IgD-negative memory B cell (primary cell): ENCODE measurements around the gene AACS. TPM values are rescaled to one million over a fixed set of nuclear protein-coding genes. Genes with fewer than 3 reads are reported as not detected.
"Not testable (repeated sequence)": the region's sequence is repeated elsewhere in the genome, so short reads cannot be mapped to it uniquely, and the experiment has no call there.

Source experiments
- H3K27ac Mint-ChIP-seq, 3 donors: one replicate each; pipeline ENCODE4 v1.8.0; 2020 to 2022; ENCODE audit warnings: mild to moderate bottlenecking in 3 of 3, mixed read lengths in 3 of 3, moderate library complexity in 1 of 3
- H3K27me3 Mint-ChIP-seq: one replicate; pipeline ENCODE4 v1.8.0; 2021; ENCODE audit warnings: mixed read lengths
- H3K36me3 Mint-ChIP-seq: one replicate; pipeline ENCODE4 v1.8.0; 2020; ENCODE audit warnings: mild to moderate bottlenecking, mixed read lengths
- H3K4me1 Mint-ChIP-seq, 3 donors: one replicate each; pipeline ENCODE4 v1.8.0; 2020 to 2022; ENCODE audit warnings: mixed read lengths in 3 of 3, mild to moderate bottlenecking in 1 of 3
- H3K4me3 Mint-ChIP-seq, 4 donors: one replicate each; pipeline ENCODE4 v1.8.0; 2020 to 2022; ENCODE audit warnings: mild to moderate bottlenecking in 4 of 4, mixed read lengths in 4 of 4, moderate library complexity in 3 of 4
- H3K9me3 Mint-ChIP-seq, 3 donors: one replicate each; pipeline ENCODE4 v1.8.0; 2020 to 2021; ENCODE audit warnings: mixed read lengths in 3 of 3, mild to moderate bottlenecking in 1 of 3
- polyA plus RNA-seq: library from polyadenylated mRNA; unstranded; fragments of 300-500 nt; fragmentation: Illumina TruSeq; gene quantifications from one replicate; pipeline ENCODE4 v1.2.3, GENCODE V29; 2021

The AACS gene
- polyA plus RNA-seq, 1 donor from 2014 or later: 4.2 TPM

DNA sequence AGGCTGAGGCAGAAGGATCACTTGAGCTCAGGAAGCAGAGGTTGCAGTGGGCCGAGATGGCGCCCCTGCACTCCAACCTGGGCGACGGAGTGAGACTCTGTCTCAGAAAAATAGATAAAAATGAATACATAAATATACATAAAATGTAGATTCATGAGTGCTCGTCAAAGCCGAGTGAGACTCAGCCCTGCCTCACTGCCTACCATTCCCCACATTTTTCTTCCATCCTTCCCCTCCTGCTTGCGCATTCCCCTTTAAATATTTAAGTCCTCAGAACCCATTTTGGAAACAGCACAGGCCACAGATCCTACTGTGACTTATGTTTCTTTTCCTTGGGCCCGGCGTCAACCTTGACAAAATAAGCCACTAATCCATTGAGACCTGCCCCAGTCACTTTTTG, 31.9 kb upstream of the AACS start:
- Mint-ChIP-seq H3K9me3 (no peaks in the 10 kb centered on the region), H3K36me3 (peaks cover 1% of the 10 kb centered on the region), H3K27ac (peak overlapping the region in 1 of 3 donors; percentile 20), H3K27me3 (no peaks in the 10 kb centered on the region), H3K4me3 (no peak overlapping the region), H3K4me1 (peaks cover 0 to 2% (median 0%) of the 10 kb centered on the region in 3 donors)

DNA sequence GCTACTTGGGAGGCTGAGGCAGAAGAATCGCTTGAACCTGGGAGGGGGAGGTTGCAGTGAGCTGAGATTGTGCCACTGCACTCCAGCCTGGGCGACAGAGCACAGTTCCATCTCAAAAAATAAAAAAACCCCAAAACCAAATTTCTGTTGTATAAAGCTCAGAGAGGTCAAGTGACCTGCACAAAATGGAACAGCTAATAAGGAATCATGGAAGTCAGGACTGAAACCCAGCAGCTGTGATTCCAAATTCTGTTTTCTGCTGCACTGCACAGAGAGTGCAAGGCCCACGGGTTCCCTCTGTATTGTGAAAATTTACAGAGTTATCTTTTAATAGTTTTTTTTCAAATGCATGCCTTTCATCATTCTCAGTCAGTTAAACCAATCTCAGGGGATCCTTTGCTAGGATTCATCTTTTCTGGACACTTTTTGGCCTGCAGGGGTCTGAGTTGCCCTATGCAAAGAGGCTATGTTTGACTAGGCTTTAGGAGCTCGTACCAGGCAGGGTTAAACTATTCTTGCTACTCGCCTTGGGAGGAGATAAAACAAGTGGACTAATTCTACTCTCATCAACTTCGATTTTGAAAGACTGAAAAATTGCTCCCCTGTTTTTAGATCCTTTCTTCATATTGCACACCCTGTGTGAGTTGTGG, 26.1 kb upstream of the AACS start:
- Mint-ChIP-seq H3K4me1 (no peaks in the 10 kb centered on the region), H3K27ac (no peak overlapping the region), H3K4me3 (no peak overlapping the region), H3K27me3 (no peaks in the 10 kb centered on the region), H3K36me3 (no peaks in the 10 kb centered on the region), H3K9me3 (no peaks in the 10 kb centered on the region)

DNA sequence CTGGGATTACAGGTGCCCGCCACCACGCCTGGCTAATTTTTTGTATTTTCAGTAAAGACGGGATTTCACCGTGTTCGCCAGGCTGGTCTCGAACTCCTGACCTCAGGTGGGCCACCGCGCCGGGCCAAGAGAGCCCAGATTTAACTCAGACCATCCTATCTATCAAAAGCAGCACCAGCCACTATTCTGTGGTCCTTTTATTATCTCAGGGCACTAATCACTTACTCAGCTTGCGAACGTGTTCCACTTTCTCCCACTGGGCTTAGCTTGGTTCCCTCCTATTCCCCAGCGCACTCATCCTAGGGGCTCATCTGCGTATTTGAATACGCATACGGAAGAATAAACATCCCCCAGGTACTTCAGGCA, 16.2 kb upstream of the AACS start:
- Mint-ChIP-seq H3K4me3 (peak overlapping the region; percentile 88 to 97 (median 93)), H3K36me3 (peaks cover 2% of the 10 kb centered on the region), H3K9me3 (peaks cover 0 to 1% (median 0%) of the 10 kb centered on the region in 3 donors), H3K27me3 (no peaks in the 10 kb centered on the region), H3K27ac (peak overlapping the region; percentile 68 to 95 (median 93)), H3K4me1 (peaks cover 3 to 7% (median 4%) of the 10 kb centered on the region in 3 donors)

DNA sequence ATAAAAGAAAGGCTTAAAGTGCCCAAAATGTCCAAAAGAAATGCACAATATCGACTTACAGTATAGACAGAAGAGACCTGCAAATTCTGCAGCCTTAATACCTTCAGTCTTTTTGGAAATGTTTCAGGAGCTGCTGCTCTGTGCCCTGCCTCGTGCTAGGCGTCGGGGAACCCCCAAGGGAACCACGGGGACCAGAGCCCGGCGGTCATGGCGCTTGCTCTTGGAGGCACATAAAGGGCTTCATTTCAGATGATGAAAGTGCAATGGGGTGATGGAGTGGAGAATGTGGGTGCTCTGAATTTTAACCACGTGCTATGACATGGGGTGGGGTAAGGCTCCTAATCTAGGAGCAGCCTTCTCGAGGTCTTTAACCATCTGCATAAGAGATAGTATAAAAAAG, 14.8 kb upstream of the AACS start:
- Mint-ChIP-seq H3K4me1 (peaks cover 3 to 7% (median 4%) of the 10 kb centered on the region in 3 donors), H3K27me3 (no peaks in the 10 kb centered on the region), H3K36me3 (peaks cover 3% of the 10 kb centered on the region), H3K4me3 (peak overlapping the region; percentile 51 to 89 (median 74)), H3K27ac (peak overlapping the region in 1 of 3 donors; percentile 68), H3K9me3 (peaks cover 0 to 1% (median 0%) of the 10 kb centered on the region in 3 donors)

DNA sequence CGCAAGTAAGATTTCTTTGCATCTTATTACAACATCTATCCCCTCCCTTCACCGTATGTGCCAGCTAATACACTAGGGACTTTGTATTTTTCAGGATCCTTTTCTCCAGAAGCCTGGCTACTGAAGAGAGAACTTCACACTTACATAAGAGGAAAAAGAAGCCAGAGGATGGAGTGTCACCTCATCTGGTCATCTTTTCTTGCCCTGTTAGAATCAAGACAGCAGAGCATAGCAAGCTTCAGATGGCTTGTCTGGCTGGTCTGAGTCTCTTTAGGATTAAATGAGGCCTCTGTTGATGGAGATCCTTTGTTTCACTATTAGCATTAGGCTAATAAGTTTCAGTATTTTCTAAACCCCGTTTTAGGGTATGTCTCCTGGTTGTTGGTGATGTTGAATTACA, 14.4 kb upstream of the AACS start:
- H3K9me3 Mint-ChIP-seq: peaks cover 0 to 1% (median 0%) of the 10 kb centered on the region in 3 donors
- peak overlapping the region in 1 of 3 donors; percentile 68 for H3K27ac Mint-ChIP-seq
- no peaks in the 10 kb centered on the region for H3K27me3 Mint-ChIP-seq
- H3K4me1 Mint-ChIP-seq: peaks cover 3 to 7% (median 4%) of the 10 kb centered on the region in 3 donors
- H3K36me3 Mint-ChIP-seq: peaks cover 3% of the 10 kb centered on the region
- H3K4me3 Mint-ChIP-seq: peak overlapping the region; percentile 51 to 89 (median 74)

DNA sequence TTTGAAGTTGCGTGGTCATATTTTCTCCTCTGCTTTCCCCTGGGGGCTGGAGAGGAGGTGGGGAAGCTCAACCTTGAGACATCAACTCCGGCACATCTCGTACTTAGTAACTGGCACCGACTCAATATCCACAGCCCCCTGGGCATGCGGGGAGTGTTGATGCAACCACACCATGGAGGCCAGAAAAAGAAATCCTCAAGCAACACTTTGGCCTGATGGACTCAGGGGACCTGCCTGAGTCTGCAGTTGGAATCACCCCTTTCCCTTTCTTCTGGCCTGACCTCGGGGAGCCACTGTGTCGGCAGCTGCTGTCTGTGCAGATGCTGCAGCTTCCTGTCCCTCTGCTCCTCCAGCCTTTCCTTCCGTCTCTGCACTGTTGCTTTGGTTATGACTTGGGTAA, 11.4 kb upstream of the AACS start:
- Mint-ChIP-seq H3K27me3 (peaks cover 7% of the 10 kb centered on the region), H3K4me1 (peaks cover 3 to 4% (median 4%) of the 10 kb centered on the region in 3 donors), H3K36me3 (peaks cover 3% of the 10 kb centered on the region), H3K9me3 (peaks cover 0 to 1% (median 0%) of the 10 kb centered on the region in 3 donors), H3K4me3 (peak overlapping the region in 1 of 4 donors; percentile 9), H3K27ac (no peak overlapping the region)

DNA sequence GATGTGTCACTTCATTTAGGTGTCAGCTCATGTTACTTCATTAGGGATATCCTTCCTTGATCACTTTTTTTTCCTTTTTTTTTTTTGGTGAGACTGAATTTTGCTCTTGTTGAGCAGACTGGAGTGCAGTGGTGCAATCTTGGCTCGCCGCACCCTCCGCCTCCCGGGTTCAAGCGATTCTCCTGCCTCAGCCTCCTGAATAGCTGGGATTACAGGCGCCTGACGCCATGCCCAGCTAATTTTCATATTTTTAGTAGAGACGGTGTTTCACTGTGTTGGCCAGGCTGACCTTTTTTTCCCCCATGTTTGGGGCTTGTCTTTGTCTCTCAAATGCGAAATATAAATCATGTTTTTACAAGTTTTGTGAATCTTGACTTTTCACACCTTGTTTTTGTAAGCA, 9.6 kb upstream of the AACS start:
- H3K36me3 Mint-ChIP-seq: peaks cover 2% of the 10 kb centered on the region
- H3K27ac Mint-ChIP-seq: no peak overlapping the region
- no peaks in the 10 kb centered on the region for H3K9me3 Mint-ChIP-seq
- H3K4me3 Mint-ChIP-seq: peak overlapping the region in 1 of 4 donors; percentile 11
- H3K4me1 Mint-ChIP-seq: no peaks in the 10 kb centered on the region
- H3K27me3 Mint-ChIP-seq: peaks cover 10% of the 10 kb centered on the region

DNA sequence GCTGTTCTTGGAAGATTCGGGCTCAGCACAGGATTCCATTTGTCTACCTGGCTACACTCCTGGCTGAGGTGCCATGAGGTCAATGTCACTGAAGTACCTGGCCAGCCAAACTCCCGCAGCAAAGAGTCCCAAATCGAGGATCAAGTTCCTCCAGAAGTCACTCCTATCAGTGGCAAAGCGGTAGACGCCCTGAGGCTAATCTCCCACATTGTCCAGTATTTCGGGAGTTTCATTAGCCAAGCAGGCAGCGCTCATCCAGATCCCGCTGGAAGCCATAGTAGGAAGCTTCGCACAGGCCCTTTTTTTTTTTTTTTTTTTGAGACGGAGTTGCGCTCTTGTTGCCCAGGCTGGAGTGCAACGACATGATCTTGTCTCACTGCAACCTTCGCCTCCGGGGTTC, 8.9 kb upstream of the AACS start:
- Mint-ChIP-seq H3K36me3 (peaks cover 2% of the 10 kb centered on the region), H3K27me3 (peaks cover 10% of the 10 kb centered on the region), H3K27ac (no peak overlapping the region), H3K4me1 (no peaks in the 10 kb centered on the region), H3K4me3 (no peak overlapping the region), H3K9me3 (no peaks in the 10 kb centered on the region)

DNA sequence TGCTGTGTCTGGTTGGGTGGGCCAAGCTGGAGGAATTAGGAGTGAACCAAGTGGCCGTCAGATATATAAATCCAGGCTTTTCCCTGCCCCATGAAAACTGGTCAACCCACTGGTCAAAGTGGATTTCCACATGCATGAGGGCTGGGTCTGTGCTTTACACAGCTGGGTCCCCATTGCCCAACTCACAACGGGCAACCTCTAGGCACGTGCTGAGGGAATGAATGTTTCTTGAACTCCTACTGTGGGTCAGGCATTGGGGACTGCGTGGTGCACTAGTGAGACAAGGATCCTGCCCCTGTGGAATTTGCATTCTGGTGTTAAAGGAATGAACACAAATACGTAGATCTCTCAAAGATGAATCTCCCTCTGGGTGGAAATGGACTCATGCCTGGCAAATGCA, 7.5 kb upstream of the AACS start:
- H3K36me3 Mint-ChIP-seq: peaks cover 2% of the 10 kb centered on the region

DNA sequence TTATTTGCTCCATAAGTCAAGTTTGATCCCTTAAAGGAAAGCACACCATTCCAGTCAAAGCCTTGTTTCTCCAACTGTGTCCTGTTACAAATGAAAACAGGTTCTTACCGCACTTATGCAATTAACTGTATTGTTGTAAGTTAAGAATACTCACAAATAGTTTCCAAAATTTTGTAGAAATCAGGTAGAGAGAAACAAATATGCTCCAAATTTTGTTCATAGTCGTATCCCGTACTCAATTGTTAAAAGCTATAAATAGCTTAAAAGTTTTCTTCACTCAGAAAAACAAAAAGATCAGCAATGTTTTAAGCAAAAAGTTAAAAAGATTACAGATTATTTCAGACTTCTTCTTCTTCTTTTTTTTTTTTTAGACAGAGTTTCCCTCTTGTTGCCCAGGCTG, 4.0 kb upstream of the AACS start:
- no peak overlapping the region for H3K27ac Mint-ChIP-seq
- H3K36me3 Mint-ChIP-seq: no peaks in the 10 kb centered on the region
- no peaks in the 10 kb centered on the region for H3K9me3 Mint-ChIP-seq
- H3K4me1 Mint-ChIP-seq: peaks cover 6 to 8% (median 7%) of the 10 kb centered on the region in 3 donors
- H3K27me3 Mint-ChIP-seq: peaks cover 13% of the 10 kb centered on the region
- no peak overlapping the region for H3K4me3 Mint-ChIP-seq

More for the DNA sequence above, 7.5 kb upstream of the AACS start:
- Mint-ChIP-seq H3K27ac (no peak overlapping the region), H3K4me3 (no peak overlapping the region), H3K9me3 (no peaks in the 10 kb centered on the region), H3K4me1 (no peaks in the 10 kb centered on the region), H3K27me3 (peaks cover 13% of the 10 kb centered on the region)

DNA sequence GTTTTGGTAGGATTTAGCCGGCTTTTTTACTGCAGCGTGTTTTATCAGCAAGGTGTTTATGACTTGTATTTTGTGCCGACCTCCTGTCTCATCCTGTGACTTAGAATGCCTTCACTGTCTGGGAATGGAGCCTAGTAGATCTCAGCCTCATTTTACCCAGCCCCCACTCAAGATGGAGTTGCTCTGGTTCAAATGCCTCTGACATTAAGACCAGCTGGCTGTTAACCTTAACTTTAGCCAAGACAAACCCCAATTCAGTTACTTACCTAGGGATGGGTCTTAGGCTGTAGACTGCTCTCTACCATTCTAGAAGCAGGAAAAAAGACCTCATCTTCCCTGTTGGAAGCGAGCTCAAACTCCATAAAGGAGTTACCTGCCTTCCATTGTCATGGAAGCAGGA, 1.7 kb upstream of the AACS start:
- not testable (repeated sequence) for H3K9me3 Mint-ChIP-seq, H3K4me1 Mint-ChIP-seq, H3K27ac Mint-ChIP-seq, H3K27me3 Mint-ChIP-seq, H3K36me3 Mint-ChIP-seq
- peak overlapping the region in 1 of 4 donors; percentile 88 for H3K4me3 Mint-ChIP-seq

DNA sequence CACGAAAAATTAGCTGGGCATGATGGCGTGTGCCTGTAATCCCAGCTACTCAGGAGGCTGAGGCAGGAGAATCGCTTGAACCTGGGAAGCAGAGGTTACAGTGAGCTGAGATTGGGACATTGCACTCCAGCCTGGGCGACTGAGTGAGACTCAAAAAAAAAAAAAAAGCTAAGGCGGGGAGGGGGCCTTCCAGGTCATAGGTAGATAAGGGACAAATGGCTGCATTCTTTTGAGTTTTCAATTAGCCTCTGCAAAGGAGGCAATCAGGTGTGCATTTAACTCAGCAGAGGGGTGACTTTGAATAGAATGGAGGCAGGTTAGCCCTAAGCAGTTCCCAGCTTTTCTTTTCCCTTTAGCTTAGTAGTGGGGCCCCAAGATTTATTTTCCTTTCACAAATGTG, 743 bp upstream of the AACS start:
- H3K9me3 Mint-ChIP-seq: no peaks in the 10 kb centered on the region
- H3K4me3 Mint-ChIP-seq: peak overlapping the region; percentile 78 to 93 (median 89)
- H3K4me1 Mint-ChIP-seq: peaks cover 8 to 10% (median 10%) of the 10 kb centered on the region in 3 donors
- peak overlapping the region in 1 of 3 donors; percentile 35 for H3K27ac Mint-ChIP-seq
- H3K36me3 Mint-ChIP-seq: no peaks in the 10 kb centered on the region
- H3K27me3 Mint-ChIP-seq: peaks cover 5% of the 10 kb centered on the region

DNA sequence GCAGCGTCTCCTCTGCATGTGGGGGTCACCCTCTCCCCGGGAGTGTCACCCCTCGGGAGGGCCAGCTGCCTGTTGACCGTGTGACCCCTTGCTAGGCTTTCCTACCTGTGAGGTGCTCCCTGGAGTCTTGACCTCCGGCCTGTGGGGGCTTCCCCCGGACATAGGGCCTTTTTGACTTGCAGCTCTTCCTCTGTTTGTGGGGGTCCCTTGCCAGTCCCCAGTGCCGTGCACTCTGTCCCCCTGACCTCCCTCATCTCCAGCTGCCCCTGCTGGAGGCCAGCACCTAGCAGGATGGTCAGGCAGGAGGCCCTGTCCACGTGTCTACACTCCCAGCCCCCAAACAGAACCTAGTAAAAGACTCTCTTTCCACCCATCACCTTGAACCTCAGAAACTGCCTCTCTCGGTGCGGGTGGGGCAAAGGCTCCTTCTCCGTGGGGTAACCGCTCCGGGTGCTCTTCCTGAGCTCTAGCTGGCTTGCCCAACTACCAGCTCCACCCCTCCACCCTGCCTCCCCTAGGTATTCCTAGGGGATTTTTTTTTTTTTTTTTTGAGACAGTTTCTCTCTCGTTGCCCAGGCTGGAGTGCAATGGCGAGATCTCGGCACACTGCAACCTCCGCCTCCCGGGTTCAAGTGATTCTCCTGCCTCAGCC, 810 bp downstream of the AACS start:
- H3K4me1 Mint-ChIP-seq: peaks cover 8 to 10% (median 10%) of the 10 kb centered on the region in 3 donors
- H3K36me3 Mint-ChIP-seq: no peaks in the 10 kb centered on the region
- peak overlapping the region; percentile 72 to 94 (median 82) for H3K4me3 Mint-ChIP-seq
- no peaks in the 10 kb centered on the region for H3K9me3 Mint-ChIP-seq
- H3K27ac Mint-ChIP-seq: peak overlapping the region in 2 of 3 donors; percentile 77 to 78
- H3K27me3 Mint-ChIP-seq: peaks cover 3% of the 10 kb centered on the region

DNA sequence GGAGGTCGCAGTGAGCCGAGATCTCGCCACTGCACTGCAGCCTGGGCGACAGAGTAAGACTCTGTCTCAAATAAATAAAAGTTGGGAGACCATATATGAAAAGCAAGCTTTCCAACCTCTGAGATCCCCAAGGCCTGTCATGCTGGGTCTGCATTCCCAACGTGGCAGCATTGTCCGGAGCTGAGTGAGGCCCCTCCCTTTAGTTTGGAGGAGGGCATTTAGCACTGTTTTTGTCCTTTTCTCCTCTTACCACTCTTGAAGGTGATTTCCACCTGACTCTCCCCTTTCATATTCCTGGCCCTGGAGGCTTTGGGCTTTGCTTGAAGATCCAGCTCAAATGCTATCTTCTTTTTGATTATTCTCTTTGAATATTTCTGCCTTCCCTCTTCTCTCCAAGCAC, 3.2 kb downstream of the AACS start:
- Mint-ChIP-seq H3K27me3 (no peaks in the 10 kb centered on the region), H3K4me3 (peak overlapping the region in 3 of 4 donors; percentile 5 to 75 (median 72)), H3K4me1 (peaks cover 8 to 10% (median 10%) of the 10 kb centered on the region in 3 donors), H3K9me3 (no peaks in the 10 kb centered on the region), H3K27ac (peak overlapping the region in 1 of 3 donors; percentile 3), H3K36me3 (no peaks in the 10 kb centered on the region)

DNA sequence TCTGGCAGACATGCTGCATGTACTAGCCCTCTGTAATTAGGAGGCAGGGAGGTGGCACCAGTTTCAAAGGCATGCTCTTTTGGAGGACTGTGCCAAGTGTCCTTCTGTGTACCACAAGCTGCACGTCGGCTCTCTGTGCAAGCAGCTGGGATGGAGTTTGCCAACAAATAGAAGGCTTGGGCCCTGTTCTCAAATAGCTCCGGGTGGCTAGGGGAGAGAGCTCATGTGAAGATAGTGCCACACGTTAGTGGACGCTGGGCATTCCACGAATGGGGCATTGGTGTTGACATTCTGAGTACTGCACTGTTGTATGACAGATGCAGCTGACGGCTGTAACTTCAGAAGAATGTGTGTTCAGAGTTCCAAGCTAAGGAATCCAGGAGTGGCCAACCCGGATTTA, 4.4 kb downstream of the AACS start:
- Mint-ChIP-seq H3K4me1 (peaks cover 7 to 11% (median 7%) of the 10 kb centered on the region in 3 donors), H3K27ac (no peak overlapping the region), H3K27me3 (no peaks in the 10 kb centered on the region), H3K4me3 (peak overlapping the region in 1 of 4 donors; percentile 61), H3K36me3 (peaks cover 5% of the 10 kb centered on the region), H3K9me3 (no peaks in the 10 kb centered on the region)

DNA sequence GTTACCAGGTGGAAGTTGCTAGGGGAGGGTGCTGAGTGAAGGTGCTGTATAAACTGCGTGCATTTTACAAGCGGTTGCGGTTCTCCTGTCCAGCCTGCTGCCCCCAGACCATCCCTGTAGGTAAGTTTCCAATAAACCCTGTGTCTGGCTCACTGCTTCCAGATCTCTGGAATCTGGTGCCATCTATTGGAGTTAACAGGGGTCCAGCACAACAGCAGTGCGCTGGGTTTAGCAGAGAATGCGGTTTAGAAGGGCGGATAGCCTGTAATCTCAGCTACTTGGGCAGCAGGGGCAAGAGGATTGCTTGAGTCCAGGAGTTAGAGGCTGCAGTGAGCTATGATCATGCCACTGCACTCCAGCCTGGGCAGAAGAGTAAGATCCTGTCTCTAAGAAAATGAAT, 4.9 kb downstream of the AACS start:
- Mint-ChIP-seq H3K36me3 (peaks cover 5% of the 10 kb centered on the region), H3K4me1 (peaks cover 4 to 7% (median 6%) of the 10 kb centered on the region in 3 donors), H3K27ac (no peak overlapping the region), H3K4me3 (peak overlapping the region in 1 of 4 donors; percentile 61), H3K9me3 (no peaks in the 10 kb centered on the region), H3K27me3 (no peaks in the 10 kb centered on the region)
